GM23248 (cell line): ENCODE results near the gene SMG7.

Source experiments
- EZH2 ChIP-seq: fragments of 200-600 bp; sonication (generic); IDR thresholded peaks from 2 replicates; pipeline ENCODE4 v1.6.1; 2018; ENCODE audit warnings: antibody characterized with exemption, mild to moderate bottlenecking; ENCODE audit not compliant: insufficient read depth, poor library complexity, severe bottlenecking
- EZH2phosphoT487 ChIP-seq: fragments of 200-600 bp; sonication (generic); IDR thresholded peaks from 2 replicates; pipeline ENCODE4 v1.6.1; 2018; ENCODE audit warnings: antibody characterized with exemption, moderate library complexity, mild to moderate bottlenecking, low read depth; ENCODE audit not compliant: insufficient read depth

- no peak for TF ChIP-seq EZH2phosphoT487
- no peak for TF ChIP-seq EZH2
Measured at GRCh38 chr1:183517401-183517800, 45.1 kb downstream of the SMG7 start.
